ENCODE results near the gene CFAP97D1.

The CFAP97D1 gene

DNA sequence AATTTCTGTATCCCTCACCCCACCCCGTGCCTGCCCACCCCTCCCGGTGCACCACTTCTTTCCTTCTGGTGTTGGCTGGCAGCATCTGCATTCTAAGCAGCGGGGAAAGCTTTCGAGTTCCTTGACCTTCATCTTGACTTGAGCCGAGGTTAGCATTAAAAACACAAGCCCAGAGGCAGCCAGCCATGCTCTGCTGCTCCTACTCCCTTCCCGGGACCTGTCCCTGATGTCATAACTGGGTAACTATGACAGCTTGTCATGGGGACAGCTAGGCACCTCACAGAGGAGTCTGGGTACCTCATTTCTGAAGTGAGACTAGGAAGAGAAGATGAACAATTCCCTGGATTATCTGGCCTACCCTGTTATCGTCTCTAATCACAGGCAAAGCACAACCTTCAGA lies at the start of gene CFAP97D1:
TSS of gene CFAP97D1 (plus strand) at position 301 of the 400 bp plus-strand sequence. CDS start at position 329, 28 bp downstream.
- DNase-seq: no peak

DNA sequence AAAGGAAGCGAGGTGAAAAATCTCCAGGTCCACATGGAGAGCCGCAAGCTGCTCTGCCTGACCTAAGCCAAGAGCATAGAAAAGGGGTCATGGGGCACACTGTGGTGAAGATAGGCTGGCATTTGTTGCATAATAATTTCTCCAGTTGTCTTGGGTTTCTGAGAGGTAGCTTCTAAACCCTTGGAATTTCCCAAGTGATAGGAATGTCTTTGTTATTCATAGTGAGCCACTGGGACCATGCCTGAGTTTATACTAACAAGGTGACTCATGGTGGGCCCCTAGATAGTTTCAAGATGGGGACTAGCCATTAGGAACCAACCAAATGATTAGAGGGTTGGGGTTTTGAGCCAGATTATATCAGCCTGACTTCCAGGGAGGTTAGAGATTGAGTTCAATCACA lies 47.3 kb upstream of the CFAP97D1 start:
- no peak for DNase-seq

DNA sequence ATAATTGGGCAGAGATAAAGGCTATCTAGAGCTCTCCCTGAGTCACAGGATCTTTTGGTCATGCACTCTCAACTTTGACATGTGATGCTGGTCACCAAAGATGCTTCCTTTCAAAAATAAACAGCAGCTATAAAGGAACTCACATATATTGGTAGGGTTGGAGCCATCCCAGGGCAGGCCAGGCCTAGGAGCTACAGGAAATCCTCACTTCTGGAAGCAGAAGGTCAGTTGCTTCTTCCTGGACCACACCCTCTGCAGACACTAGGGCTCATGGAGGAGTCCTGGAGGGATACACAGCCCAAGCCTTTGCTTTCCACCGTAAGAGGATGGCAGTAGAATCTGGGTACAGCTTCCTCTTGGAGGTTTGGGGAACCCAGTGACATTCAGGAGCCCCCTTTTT lies 46.3 kb upstream of the CFAP97D1 start:
- DNase-seq: no peak

DNA sequence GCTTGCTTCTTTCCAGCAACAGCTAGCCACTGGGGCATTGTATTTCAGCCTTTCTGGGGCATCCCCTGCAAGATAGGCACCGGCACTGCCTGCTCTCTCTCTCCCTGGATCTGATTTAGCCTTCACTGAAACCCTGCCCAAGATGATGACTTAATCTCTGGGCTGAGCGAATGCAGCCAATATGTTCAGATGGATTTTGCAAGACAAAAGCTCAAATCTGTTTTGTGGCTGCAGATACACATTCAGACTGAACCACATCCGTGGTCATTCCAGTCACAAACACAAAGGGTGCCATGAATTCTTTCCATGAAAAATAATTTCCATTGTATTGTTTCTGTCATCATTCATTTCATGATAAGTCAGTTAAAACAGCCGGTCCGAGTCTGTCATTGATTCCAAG lies 45.9 kb upstream of the CFAP97D1 start:
- DNase-seq: no peak

DNA sequence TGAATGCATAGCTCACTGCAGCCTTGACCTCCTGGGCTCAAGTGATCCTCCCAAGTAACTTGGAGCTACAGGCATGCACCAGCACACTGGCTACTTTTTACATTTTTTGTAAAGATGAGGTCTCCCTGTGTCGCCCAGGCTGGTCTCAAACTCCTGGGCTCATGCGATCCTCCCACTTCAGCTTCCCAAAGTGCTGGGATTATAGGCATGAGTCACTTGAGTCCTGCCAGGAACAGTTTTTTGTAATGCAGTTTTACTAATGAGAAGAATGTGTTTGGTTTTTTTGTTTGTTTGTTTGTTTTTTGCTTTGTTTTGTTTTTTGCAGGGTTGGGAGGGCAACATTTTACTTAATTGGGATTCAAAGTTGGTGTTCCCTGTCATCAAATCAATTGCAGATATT lies 43.8 kb upstream of the CFAP97D1 start:
- DNase-seq: no peak

DNA sequence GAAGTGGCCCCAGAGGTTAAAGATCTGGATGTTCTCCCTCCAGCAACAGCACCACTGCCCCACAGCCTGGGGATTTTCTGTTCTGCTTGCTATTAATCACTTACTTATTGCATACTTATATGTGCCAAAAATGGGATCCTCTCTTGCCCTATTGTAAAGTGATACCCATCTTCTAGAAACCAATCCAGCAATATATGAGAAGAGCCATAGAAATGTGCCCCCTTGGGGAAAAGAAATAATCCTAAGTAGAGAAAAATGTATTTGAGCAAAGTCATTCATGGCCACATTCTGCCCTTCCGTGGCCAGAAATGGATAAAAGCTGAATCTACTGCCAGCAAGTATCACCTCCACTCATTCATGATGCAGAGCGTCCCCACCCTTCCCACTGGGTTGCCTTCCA lies 42.5 kb upstream of the CFAP97D1 start:
- no peak for DNase-seq

DNA sequence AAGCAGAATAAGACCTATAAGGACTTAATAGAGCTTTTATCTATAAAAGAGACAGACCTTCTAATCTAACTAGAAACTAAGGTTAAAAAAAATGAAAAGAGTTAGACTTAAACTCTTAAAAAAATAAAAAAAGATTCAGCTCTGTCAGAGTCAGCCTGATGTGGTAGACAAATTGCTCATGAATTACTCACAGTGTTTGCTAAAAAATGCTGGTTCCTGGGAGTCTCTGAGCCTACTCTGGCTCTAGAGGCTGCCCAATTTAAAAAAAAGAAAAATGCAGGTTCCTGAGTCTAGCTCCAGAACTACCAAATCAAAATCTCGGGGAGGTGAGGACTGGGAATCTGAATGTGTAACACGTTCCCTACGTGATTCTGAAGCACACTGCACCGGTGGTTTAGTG lies 39.7 kb upstream of the CFAP97D1 start:
- DNase-seq: no peak

DNA sequence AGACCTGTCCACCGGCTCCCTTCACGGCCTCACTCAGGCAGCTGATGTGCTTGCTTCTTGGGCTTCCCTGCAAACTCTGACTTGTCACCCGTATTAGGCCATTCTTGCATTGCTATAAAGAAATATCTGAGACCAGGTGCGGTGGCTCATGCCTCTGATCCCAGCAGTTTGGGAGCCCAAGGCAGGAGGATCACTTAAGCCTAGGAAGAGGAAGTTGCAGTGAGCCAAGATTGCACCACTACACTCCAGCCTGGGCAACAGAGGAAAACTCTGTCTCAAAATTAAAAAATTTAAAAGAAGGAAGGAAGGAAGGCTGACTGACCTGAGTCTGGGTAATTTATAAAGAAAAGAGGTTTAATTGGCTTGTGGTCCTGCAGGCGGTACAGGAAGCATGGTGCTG lies 38.6 kb upstream of the CFAP97D1 start:
- no peak for DNase-seq

DNA sequence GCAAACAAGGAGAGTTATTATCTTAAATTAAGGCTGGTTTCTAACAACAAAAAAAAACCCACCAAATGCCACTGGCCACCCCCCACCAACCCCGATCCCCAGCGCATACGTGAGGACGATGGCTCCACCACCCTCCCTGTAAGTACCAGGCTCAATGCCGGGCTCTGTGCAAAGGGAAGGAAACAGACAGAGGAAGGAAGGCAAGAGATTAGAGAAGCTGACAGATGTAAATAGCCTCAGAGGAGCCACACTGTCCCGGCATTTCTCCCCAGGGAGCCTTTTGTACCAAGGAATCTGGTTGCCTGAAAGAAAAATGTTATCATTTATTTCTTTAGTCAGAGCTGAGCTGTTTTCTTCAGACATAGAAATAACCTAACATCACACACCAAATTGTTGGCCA lies 34.7 kb upstream of the CFAP97D1 start:
- no peak for DNase-seq

DNA sequence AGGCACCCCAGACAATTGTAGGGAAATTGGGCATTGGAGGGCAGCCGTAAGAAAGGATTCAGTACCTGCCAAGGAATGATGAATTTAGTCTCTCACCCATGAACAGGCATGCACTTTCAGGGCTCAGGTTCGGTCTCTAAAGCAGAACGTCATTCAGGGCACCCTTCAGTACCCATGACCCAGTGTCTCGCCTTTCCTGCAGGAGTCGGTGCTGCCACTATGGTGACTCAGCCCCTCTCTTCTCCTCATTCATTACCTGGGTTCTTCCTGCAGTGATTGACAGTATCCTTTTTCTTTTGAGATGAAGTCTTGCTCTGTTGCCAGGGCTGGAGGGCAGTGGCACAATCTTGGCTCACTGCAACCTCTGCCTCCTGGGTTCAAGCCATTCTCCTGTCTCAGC lies 30.1 kb upstream of the CFAP97D1 start:
- DNase-seq: no peak

DNA sequence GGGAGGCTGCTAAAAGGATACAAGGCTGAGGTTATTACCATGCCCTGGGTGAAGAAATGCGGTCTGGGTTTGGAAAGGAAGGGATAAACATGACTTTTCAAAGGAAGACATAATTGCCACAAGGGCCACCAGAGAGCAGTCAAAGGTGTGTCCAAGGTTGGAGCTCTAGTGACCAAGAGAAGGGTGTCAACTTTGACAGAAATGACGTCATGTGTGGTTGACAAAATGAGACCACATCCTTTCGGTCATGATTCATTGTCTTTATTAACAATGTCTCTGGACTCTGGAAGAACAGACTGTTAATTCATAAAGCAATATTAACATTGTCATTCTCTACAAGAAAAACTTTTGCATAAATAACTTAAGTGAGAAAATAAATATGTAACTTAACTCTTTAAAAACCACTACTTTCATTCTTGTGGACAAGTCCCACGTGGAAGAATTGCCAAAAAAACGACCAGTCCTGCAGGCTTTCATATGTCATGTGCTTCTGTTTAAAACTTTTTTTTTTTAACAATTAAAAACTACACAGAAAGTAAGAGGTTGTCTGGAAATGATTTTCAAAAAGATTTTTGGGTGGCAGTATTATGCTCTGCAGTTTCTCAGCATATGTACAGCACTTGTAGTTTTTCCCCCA lies 26.6 kb upstream of the CFAP97D1 start:
- DNase-seq: no peak

DNA sequence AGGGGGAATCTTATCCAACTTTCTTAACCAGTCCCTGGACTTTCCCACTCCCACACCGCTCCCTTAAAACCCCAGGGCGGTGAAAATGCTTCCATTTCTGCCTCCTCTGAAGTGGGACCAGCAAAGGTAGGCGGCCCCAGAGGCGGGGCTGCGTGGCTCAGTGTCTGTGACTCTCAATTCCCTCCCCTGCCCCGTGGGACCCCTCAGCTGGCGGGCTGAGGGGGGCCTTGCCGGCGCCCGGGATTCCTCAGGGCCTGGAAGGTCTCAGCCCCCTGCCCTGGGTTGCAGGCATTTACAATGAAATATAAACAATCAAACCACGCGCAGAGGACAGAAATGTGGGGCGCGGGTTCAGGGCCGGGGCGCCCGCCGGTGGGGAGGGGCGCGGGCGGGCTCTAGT lies 25.3 kb upstream of the CFAP97D1 start:
- DNase-seq: no peak

DNA sequence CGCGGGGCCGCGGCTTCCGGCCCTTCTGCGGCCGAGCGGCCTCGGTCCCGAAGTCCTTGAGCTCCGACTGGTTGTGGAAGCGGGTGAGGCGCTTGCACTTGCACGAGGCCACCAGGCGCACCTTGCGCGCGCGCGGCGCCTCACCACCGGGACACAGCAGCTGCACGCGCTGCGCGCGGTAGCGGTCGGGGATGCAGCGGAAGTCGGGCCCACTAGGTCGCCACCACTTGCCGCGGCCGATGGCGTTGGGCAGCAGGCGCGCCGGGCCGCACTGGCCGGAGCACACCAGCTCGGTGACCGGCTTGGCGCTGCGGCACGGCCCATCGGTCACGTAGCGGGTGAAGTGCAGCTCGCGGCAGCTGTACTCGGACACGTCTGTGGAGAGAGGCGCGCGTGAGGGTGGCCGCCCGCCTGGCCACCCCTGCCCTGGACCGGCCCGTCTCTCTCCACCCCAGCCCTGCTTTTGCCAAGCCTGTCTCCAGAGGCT lies 24.8 kb upstream of the CFAP97D1 start:
- DNase-seq: no peak

DNA sequence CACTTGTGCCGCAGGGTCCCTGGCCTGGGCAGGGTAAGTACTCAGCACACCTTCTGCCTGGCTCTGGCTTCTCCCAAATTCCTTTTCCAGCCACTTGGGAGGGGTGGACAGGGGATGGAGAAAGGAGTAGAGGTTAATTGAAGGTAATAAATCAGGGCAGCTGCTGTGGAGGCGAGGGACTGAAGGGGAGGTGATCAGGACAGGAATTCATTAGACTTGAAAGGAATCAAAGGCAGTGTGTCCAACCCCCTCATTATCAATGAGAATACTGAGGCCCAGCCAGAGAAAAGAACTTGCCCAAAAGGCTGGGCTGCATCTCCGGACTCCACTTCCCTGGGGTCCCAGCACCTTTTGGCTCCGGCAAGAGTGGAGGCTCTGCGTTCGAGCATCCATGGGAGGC lies 24.0 kb upstream of the CFAP97D1 start:
- DNase-seq: no peak

DNA sequence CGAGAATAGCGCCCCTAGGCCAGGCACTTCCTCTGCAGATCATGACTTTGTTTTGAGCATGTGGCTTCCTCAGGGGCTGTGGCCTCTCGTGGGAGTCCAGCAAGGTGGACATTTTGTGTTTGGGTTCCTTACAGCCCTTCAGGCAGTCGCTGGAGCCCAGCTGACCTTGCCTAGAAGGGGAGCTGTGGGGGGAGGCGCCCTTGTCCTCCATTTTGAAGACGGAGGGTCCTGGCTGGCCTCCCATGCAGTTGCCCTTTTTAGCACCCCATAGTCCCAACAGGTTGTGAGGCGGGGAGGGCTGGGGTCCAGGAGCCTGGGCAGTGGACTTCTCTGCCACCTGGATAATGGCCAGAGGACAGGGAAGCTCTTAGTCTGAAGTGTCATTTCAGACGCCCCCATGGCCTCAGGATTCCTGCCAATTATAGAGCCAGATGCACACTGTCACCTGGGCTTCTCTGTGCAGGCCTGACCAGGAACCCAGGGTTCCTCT lies 23.0 kb upstream of the CFAP97D1 start:
- DNase-seq: no peak

DNA sequence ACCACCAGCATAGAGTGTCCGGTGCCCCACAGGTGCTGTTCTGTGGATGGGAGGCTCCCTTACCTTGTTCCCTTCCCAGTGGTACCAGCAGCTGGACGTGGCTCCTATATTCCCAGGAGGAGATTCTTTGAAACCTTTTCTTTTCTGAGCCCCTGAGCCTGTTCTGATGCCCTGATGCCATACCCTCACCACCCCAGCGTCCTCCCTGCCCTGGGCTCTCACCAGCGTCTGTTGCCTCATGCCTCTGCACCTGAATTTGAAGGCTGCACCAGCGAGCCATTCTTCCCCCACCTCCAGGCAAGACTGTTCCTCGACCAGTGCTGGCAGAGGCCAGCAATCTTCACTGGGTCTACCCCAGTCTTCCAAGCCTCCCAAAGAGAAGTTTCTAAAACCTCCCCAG lies 22.1 kb upstream of the CFAP97D1 start:
- no peak for DNase-seq

DNA sequence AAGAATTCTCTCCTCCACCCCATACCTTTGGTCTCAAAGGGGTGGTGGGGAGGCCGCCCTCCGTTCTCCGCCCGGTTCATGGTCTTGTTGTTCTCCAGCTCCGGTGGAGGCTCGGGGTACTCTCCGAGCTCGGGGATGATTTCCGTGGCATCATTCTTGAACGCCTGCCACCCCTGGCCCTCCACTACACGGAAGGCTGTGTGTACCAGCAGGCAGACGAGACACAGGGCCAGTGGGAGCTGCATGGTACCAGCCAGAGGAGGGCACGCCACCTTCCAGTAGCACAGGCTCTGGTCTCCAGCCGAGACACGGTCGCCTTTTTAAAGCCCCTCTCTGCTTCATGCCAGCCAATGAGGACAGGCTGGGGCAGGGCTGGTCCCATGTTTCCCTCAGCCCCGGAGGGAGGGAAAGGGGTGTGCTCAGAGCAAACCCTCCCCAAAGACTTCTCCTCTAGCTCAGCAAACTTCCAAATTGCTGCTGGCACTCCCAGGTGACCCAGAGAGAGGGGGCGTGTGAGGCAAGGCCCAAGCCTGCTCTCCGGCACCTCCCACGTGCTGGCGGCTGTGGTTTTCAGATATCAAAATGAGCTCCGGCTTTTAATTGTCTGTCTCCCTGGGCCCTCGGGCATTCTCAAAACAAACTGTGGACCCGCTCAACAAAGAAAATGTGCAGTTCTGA lies 21.6 kb upstream of the CFAP97D1 start, which contains the start of gene SOST:
TSS of gene SOST (minus strand) at position 295 of the 678 bp plus-strand sequence. CDS start at position 245, 50 bp downstream.
- DNase-seq: no peak

DNA sequence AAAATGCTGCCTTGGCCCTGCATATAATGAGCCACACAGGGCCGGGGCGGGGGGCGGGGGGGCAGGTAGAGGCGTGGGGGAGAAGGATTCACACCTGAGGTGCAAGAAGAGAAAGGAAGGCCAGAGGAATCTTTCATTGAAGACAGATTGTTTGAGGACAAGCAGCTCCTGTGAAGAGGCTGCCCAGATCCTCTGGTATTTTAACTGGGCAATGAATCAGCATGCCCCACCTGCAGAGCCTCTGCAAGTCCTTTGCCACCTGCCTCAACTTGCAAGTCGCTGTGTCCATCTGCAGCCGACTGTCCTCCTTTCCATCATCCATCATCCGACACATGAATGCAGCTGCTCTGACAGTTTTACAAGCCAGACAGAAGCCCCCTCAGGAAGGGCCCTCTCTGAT lies 20.4 kb upstream of the CFAP97D1 start:
- DNase-seq: no peak

DNA sequence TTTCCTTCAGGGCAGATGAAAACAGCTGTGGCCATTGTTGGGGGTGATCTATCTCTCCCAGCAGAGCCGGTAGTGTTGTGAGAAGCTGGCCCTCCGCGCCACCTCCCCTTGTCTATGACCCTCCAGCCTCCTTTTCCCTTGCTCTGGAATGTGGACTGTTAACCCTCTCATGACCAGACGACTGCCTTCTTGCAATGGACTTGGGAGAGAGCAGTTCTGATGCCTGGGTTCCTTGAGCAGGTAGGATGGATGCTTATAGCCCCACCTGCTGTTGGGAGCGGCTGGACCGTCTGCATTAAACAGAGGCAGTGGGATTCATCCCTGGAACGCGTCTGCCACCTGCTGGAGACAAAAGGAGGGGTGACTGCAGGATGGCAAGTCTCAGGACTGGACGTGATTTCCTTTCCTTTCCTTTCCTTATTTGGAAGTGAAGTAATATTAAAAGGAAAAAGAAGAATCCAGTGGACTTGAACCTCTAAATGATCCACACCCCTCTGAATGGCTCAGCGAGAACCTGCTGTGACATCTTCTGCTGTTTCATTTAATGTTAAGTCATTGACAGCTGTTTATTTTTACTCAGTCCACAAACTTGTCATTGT lies 19.9 kb upstream of the CFAP97D1 start:
- peak; percentile 86 for DNase-seq

DNA sequence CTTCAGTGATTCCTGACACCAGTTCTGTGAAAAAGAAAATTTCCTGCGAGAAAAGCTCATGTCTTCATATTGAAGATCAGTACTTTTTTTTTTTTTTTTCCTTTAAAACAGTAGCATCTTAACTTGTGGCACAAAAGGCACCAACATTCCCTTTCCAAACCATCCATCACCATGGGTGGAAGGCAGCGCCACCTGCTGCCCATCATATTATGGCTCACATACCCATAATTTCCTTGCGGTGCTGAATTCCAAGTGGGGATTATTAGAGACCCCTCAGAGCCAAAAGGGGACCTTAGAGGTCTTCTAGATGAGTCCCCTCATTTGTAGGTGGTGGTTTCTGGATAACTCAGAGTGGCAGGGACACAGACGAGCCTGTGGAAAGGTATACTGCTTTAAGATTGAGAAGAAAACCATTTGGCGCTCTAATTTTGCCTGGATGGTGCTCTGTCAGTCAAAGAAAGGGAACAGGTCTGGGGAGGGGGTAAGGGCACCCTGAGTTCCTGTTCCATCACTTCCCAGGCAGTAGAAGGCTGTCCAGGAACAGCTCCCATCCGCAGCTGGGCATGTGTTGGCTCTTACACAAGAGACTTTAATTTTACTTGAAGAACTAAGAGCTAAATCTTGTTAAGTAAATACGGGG lies 13.7 kb upstream of the CFAP97D1 start:
- DNase-seq: no peak

DNA sequence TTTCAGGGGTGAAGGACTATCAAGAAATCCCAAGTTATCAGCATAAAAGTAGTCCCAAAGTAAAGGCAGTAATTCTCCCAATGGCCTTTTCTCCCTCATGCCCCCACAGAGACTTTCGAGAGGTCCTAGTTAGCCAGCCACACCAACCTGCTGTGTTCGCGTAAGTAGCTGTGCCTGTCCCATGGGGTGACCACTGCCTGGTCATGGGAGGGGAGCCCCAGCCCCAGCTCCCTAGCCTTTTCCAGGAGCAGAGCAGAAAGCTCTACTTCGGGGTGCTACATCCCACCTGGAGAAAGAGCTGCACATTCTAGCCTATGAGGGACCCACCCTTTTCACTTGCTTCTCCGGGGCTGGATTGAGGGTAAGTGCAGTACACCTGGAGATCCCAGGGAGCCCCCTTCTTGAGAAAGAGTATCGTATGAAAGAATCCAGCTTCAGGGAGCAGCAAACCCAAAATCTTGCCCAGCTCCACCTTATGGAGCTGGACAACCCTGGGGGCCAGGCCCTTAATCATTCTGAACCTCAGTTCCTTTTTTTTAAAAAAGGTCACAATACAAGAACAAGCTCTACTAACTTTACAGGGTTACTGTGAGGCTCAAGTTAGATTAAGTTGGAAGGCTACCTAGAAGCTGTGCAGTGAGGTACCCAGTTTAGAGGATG lies 13.1 kb upstream of the CFAP97D1 start:
- no peak for DNase-seq

DNA sequence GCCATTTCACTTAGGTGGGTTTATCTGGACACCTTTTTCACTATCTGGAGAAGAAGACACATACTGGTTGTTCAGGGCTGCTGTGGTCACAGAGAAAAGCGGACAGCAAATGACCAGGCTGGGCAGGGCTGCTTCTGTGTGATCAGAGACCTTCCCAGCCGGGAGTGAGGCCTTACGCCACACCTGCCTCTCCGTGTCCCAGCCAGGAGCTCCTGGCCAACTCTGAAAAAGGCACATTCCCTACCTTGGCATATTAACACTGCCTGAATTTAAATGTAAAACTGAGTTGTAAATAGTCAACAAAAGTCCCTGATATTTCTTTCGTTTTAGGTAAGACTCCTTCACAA lies 12.5 kb upstream of the CFAP97D1 start:
- no peak for DNase-seq

DNA sequence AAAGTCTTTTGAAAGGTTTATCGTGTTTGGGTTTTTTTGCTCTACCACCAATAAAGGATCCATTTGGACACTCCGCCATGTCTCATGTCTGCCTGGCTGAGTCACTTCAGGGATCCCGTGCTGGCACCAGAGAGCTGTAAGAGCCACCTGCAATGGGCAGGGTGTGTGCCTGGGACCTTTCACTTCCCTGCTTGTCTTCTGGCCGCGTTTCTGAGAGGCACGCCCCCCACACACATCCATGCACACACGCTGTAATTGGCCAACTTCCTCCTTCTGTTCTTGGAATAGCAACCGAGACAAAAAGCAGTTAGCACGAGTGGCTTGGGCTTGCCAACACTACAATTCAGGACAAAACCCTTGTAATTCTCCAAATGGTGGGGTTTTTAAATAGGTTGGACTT lies 11.9 kb upstream of the CFAP97D1 start:
- no peak for DNase-seq

Measured in 8988T (cell line).